ENCODE results near the gene HAUS5.

DNA sequence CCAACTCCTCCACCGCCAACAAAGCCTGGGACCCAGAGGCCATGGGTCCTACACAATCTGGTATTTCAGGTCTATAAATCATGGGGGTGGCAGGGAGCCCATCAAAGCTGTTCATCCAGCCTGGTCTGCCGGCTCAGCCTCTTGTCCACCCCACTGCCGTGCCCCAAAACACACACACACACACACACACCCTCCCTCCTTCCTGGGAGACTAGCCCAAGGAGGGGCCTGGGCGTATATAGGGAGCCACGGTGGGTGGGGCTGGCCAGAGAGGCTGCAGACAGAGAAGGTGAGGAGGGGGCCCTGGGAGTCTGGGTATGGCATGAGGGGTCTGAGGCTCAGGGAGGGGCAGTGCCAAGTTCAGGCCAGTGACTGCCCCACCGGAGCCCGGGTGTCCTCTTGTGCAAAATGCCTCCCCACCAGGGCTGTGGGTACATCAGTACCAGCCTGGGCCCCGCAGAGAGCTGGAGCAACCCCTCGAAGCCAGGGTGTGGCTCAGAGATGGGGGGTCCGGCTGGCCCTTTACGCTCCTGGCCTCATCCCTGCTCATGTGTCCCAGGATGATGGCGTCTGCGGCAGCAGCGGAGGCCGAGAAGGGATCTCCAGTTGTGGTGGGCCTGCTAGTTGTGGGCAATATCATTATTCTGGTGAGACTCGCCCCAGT is 53.8 kb downstream of the HAUS5 start, which contains the start of gene UPK1A:
- TF ChIP-seq OSR1 (CRISPR knock-in tag; IDR thresholded peaks at IDR 0.05) (no peak), ZFP30 (CRISPR knock-in tag; IDR thresholded peaks at IDR 0.05) (no peak), ESRRG (CRISPR knock-in tag; IDR thresholded peaks at IDR 0.05) (no peak)
- TF ChIP-seq, protein P1, sequence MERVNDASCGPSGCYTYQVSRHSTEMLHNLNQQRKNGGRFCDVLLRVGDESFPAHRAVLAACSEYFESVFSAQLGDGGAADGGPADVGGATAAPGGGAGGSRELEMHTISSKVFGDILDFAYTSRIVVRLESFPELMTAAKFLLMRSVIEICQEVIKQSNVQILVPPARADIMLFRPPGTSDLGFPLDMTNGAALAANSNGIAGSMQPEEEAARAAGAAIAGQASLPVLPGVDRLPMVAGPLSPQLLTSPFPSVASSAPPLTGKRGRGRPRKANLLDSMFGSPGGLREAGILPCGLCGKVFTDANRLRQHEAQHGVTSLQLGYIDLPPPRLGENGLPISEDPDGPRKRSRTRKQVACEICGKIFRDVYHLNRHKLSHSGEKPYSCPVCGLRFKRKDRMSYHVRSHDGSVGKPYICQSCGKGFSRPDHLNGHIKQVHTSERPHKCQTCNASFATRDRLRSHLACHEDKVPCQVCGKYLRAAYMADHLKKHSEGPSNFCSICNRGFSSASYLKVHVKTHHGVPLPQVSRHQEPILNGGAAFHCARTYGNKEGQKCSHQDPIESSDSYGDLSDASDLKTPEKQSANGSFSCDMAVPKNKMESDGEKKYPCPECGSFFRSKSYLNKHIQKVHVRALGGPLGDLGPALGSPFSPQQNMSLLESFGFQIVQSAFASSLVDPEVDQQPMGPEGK (CRISPR knock-in tag; IDR thresholded peaks at IDR 0.05; ENCODE audit: borderline replicate concordance), result no peak

Data from SK-N-SH treated with all-trans-retinoic acid at 6 μM for 48 hours (cell line).